GM18870 (cell line): ENCODE results near the gene GNAO1.

Experiments
- ATAC-seq: cut with Tn5 transposase; IDR thresholded peaks from one replicate; pipeline ENCODE4 v1.9.1; 2021; ENCODE audit warnings: moderate library complexity; ENCODE audit not compliant: unreplicated experiment

GNAO1 gene

DNA sequence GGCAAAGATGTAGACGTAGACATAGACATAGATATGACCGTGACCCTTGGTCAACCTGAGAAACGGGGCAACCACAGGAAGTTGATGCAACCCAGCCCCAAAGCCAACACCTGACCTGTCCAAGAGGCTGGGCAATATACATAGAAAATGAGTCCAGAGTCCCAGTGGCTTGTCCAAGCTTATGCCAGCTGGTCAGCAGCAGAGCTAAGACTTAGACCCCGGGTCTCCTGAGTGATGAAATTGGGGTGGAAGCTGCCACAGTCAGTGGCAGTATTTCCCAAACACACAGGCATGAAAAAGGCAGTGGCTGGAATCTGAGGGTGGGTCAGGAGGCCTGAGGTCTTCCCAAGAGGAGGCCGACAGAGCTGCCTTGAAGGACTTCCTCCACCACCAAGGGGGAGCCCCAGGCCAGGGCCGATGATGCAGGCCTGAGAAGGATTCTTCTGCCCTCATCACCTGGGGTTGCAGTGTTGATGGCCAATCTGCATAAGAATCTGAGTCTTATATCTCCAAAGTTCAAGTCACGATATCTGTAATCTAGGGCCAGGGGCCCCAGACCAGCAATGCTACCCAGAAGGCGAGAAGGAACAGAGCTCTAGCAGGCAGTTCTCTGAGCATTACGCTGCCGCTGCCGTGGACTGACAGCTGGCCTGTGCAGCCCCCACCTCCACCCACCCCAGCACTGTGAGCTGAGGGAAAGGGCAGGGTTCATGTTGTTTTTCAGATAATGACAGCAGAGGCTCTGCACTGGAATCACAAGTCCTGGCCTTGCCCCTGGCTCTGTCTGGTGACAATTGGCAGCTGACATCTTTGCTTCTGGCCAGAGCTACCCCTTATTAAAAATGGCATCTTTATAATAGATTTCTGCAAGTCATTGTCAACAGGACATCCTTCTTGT, 72.7 kb downstream of the GNAO1 start:
- no peak for ATAC-seq

DNA sequence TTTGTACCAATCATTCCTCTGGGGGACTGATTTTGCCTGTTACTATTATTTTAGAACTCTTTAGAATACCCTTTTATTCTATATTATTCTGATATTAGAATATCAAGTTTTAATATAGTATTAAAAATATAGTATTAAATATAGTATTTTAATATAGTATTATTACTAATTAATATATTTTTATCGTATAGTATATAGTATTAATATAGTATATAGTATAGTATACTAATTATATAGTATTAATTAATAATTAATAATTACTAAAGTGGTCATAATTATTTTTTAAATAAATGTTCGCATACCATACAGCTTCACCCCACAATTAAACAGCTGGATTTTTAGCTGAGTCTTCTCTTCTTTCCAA, 73.3 kb downstream of the GNAO1 start:
- ATAC-seq, result no peak

DNA sequence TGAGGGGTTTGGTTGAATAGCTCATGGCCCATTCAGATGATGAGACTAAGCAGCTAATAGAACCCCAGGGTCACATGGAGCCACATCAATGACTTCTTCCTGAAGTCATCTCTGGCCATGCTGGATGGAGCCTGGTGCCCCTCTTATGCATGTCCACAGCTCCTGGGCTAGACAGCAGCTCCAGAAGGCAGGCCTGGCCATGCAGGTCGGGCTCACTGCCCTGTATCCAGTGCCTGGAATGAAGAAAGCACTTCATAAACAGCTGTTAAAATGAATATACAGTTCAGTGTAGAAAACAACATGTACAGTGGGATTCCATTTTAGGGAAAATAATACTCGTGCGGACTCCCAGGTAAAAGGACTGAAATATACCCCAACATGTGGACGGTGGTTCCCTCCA, 73.9 kb downstream of the GNAO1 start:
- no peak for ATAC-seq

DNA sequence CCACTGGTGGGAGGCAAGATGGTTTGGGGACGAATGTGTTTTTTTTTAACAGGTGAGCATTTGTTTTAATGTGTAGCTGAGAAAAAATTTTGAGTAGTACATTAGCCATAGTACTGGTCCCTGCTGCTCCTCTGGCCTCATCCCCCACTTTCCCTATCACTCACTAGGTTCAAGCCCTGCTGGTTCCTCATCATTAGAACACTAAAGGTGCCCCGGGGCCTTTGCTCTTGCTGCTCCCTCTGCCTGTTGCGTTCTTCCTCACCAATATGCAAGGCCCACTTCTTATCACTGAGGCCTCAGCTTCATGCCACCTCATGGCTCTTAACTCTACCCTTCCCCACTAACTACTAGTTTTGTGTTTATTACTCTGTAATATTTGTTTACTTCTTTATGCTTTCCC, 74.5 kb downstream of the GNAO1 start:
- ATAC-seq, result no peak

DNA sequence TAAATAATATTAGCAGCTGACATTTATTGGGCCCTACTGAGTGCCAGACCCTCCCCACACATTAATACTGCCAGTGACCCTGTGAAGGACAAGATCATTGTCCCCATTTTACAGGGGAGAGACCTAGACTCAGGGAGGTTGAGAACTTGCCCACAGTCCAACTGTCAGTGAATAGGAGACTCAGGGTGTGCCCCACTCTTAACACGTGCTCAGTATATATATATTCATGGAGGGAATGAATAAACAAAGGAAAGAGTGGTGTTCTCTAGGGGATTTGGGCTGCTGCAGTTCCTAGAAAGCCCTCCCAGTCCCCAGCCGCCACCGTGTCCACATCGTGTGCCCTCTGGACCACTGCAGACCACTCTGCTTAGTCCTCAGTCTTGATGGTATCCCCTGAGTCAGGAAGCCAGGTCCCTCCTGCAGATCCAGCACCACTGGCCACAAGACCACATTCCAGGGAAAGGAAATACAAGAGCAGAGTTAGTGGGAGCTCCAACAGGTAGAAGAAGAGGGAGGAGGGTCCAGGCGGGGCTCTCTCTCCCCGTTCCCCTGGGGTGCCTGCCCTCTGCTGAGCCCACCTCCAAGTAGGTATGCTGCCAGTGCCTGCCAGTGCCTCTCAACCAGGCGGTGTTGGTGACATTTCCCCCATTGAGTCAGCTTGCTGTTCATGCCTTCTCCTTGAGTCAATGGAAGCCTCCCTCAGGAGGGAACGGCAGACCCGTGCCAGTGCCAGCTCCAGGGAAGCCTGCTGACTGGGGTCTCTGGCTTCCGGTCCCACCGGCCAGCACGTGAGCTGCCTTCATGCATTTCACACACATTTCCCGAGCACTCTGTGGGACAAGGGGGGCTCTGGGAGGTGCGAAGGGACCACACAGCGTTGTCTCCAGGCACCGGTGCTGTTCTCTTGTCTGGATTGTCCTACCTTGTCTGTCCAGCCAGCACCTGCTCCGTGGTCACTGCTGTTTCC, 75.6 kb downstream of the GNAO1 start:
- ATAC-seq, result no peak

- no peak for ATAC-seq
Measured at GRCh38 chr16:56267888-56268287, 76.6 kb downstream of the GNAO1 start.

DNA sequence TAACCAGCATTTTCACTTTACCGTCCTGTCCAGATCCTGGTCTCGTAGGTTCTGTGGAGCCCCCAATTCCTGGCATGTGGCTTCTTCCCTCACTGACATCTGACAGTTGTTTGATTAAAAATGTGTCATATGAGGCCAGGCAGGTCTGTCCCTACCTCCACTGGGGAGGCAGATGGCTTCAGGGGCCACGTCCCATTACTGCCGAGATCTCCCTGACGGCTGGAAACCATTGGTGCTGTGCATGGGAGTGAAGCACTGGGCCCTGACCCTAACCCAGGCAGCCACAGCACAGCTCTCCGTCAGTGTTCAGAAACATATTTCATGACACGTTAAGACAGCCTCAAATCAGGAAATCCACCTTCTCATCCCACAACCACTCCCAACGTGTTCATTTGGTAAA, 77.5 kb downstream of the GNAO1 start:
- no peak for ATAC-seq

DNA sequence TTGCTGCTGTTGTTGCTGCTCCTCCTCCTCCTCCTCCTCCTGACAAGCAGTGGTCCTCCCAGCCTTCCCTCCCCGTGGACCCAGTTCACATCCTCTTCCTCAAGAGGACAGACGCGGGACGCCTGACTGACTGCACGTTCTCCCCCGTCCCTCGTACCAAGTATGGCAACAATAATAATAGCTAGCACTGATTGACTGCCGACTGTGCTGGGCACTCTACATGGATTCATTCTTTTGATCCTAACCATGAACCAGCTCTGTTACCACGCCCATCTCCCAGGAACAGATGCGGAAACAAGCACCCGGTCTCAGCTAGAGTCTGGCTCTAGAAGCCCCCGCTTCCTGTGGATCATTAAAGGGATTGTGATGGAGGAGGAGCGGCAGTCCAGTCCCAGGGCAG, 78.0 kb downstream of the GNAO1 start:
- no peak for ATAC-seq

GRCh38 chr16:56269811-56270684, 78.8 kb downstream of the GNAO1 start:
- no peak for ATAC-seq

DNA sequence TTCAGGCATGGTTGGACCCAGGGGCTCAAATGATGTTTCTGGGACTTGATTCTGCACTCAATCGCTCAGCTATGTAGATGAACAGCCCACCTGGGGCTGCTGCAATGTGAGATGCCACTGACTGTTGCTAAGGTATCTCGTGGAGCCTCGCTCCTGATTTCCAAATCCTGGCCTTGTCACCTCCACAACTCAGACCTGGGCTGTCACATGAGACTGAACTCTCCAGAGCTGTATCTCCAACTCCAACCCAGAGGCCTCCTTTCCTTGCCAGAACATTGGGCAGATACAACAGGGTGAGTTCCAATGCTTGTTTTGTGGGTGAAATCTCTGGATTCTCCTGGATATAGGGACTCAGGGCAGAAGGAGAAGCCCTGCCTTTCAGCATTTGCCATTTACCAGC, 79.5 kb downstream of the GNAO1 start:
- no peak for ATAC-seq

GRCh38 chr16:56272583-56272894, 81.2 kb downstream of the GNAO1 start:
- ATAC-seq, result no peak

DNA sequence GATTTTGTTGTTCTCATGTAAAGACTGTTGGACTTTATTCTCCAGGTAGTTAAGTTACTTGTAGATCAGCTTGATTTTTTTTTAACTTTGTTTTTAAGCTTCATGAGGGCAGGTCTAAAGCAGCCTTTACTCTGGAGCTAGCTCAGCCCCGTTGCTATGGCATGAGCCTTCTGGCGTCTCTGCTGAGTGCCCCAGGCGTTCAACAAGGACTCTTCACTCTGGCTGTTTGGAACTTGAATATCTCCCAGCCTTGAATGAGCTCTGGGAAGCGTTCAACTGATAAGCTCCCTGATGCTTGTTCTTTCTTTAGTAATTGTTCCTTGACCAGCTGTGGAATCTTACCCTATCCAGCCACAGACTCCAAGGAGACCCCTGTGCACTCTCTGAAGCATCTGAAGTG, 82.3 kb downstream of the GNAO1 start:
- no peak for ATAC-seq

GRCh38 chr16:56274369-56274768, 83.1 kb downstream of the GNAO1 start:
- ATAC-seq, result no peak

DNA sequence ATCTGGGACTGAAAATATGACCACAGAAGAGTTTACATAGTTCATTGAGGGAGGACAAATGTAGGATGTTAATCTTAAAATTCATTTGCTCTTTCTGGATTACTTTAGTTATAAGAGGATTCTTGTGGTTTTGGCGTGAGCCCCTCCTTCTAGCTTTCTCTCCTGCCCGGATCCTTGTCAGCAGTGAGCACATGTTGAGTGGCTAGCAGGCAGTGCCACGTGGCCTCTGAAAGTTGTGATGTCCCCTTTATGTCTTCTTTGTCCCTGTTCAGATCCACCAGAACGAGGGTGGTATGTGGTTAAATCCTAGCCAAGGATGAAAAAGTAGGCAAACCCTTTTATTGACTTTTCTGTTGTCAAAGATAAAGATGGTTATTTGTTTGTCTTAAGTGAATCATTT, 83.8 kb downstream of the GNAO1 start:
- ATAC-seq, result no peak

GRCh38 chr16:56275801-56276200, 84.5 kb downstream of the GNAO1 start:
- ATAC-seq, result no peak

DNA sequence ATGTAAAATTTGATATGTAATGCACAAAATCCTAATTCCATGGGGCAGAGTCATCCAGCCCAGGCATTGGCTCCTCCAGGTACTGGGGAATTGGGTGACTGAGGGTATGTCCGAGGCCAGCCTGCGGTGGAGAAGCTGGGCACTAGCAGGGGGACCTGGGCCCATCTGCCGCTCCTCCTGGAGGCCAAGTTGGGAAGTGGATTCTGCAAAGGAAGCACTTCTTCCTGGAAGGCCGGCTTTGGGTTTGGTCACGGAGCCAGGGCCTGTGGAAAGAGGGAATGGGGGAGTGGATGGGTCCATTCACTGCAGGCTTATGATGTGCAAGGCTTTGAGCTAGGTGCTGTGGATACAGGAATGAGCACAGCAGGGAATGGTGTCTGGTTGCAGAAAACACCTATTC, 85.8 kb downstream of the GNAO1 start:
- ATAC-seq, result no peak

DNA sequence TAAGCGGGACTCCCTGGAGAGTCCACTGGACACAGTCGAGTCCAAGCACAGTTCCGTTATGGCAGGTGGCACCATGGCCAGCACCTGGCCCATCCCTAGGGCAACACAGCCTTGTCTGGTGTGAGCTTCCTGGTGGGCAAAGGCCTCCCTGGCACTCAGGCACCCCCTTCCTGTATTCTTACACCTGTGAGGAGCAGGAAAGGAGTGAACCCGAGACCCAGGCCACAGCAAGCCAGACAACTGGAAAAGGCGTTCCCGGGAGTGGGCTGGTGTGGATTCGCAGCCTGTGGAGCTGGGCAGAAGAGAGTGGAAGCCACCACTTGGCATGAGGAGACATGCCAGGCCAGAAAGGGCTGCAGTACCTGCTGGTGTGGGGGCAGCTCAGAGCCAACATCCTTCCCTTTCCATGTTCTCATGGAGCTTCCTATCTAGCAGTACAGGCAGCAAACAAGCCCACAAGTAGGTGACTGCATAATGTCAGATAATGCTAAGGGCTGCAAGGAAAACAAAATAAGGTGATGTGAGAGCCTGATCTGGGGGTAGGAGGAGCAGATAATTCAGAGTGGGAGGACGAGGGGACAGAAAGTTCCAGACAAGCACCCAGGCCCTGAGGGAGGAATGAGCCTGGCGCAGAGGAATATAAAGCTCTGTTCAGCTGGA, 87.0 kb downstream of the GNAO1 start:
- ATAC-seq, result no peak

DNA sequence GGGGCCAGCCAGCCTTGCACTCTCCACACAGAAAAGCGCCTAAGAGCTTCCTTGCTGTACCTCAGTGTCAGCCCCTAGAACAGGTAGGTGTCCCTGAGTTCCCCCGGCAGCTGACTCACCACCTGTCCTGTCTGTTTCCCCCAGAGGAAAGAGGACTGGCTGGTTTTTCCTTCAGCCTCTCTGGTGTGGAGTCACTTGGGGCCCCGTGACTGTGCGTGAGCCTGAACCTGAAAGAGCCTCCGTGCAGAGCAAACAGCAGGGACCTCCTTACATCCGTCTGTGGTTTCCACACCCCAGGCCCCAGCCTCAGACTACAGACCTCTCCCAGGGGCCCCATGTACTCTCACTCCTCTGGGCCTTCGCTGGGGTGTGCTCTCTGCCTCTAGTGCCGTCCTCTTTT, 87.8 kb downstream of the GNAO1 start:
- no peak for ATAC-seq

- no peak for ATAC-seq
Measured at GRCh38 chr16:56279914-56280313, 88.6 kb downstream of the GNAO1 start.

DNA sequence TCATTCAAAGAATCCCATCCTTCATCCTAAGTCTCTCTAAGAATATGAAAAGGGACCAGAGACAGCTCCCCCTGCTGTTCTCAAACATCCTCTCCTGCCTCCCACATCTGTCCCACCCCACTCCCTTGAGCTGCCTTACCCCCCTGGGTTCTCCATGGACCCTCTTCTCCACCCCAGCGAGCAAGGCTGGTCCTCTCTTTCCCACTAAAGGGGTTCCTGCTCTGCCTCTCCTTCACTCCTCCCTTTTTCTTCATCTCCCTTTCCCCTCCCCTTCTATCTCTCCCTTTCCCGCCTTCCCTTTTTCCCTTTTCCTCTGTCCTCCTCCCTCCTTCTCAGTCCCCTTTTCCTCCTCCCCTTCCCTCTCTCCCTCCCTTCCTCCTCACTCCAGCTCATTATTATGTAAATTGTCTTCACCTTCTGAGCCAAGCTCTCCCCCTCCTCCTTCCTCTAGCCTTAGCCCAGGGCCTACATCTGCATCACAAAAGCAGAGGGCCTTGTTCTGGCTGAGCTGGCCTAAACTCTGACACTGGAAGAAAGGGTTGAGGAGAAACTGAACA, 90.0 kb downstream of the GNAO1 start:
- ATAC-seq, result no peak
